Adrenal gland (tissue), 12 donors: Measurements from ENCODE around the gene ABI3BP. TPM values are rescaled to one million over a fixed set of nuclear protein-coding genes. Genes with fewer than 3 reads are reported as not detected.

Source experiments
- DNase-seq, 7 donors: peaks; one replicate each; pipeline ENCODE4 v3.0.0-alpha.2; 2019 to 2020
- H3K27ac ChIP-seq, 5 donors: fragments of 200-600 bp; sonication (generic) in 4 of 5; 1 replicate in 3 of 5; 2 replicates in 2 of 5; pipeline versions ENCODE4 v1.5.1 to v1.8.0; 2016 to 2020; ENCODE audit warnings: mild to moderate bottlenecking in 1 of 5
- H3K27me3 ChIP-seq: fragments of 200-600 bp; 2 replicates; pipeline ENCODE4 v1.8.0; 2021
- H3K36me3 ChIP-seq, 2 donors: fragments of 200-600 bp; replicated peaks in 1 of 2; 1 replicate in 1 of 2; 2 replicates in 1 of 2; pipeline versions ENCODE4 v1.5.1 to v1.8.0; 2018 to 2022
- H3K4me1 ChIP-seq, 2 donors: fragments of 200-600 bp; replicated peaks in 1 of 2; 1 replicate in 1 of 2; 2 replicates in 1 of 2; pipeline versions ENCODE4 v1.5.1 to v1.8.0; 2018 to 2021
- H3K4me3 ChIP-seq, 4 donors: fragments of 200-600 bp; sonication (generic) in 3 of 4; one replicate each; pipeline ENCODE4 v1.5.1; 2016 to 2018
- H3K9me3 ChIP-seq, 3 donors: fragments of 200-600 bp; sonication (generic) in 1 of 3; replicated peaks in 1 of 3; 1 replicate in 2 of 3; 2 replicates in 1 of 3; pipeline versions ENCODE4 v1.5.1 to v1.8.0; 2016 to 2021
- CTCF ChIP-seq, 6 experiments: fragments of 450-650 bp in 4 of 6; fragments of 200-600 bp in 2 of 6; sonication (generic) in 1 of 6; IDR thresholded peaks; 1 replicate in 5 of 6; 2 replicates in 1 of 6; pipeline versions ENCODE4 v1.5.1 to v1.8.0; 2016 to 2021; ENCODE audit warnings: antibody characterized with exemption in 6 of 6, mild to moderate bottlenecking in 2 of 6, moderate library complexity in 1 of 6
- POLR2A ChIP-seq, 2 donors: fragments of 450-650 bp; IDR thresholded peaks; one replicate each; pipeline ENCODE4 v1.6.1; 2017; ENCODE audit warnings: antibody characterized with exemption in 2 of 2, mild to moderate bottlenecking in 2 of 2, moderate library complexity in 1 of 2
- WGBS, 4 donors: extraction: QIAGEN DNeasy Blood & Tissue Kit in 2 of 4; methylation state at CpG; one replicate each; pipeline versions ENCODE4 v1.1.5 to v1.1.7; 2013 to 2017; 5-methylcytosine and 5-hydroxymethylcytosine counted together
- intact Hi-C, 2 donors: fragments of 100-400 bp; cut with DNase I; formaldehyde crosslinking; loops; one replicate each; pipeline versions ENCODE4 v1.14.1 to v1.15.0; 2022 to 2023
- polyA plus RNA-seq, 3 donors: library from polyadenylated mRNA; stranded (reverse); fragments of 200-250 nt in 2 of 3; fragments of 350-450 nt in 1 of 3; fragmentation: Illumina TruSeq in 1 of 3; extraction: RNeasy Lipid Tissue Mini Kit (QIAGEN cat#74804) in 1 of 3; gene quantifications; one replicate each; pipeline ENCODE4 v1.2.3, GENCODE V29; 2013 to 2014
- total RNA-seq, 9 donors: library from RNA; depleted of rRNA in 4 of 9; stranded (reverse); fragments of >200 nt in 4 of 9; fragments of 120-200 nt in 1 of 9; fragmentation: NEBNext Ultra II Directional in 1 of 9; extraction: Animal tissue kit (Norgen Biotek cat#: 25700) in 1 of 9; gene quantifications; one replicate each; pipeline versions ENCODE4 v1.1.0 to v1.2.4, GENCODE V29; 2013 to 2023
- donor health status: healthy with polysubstance abuse.
- donor health status: Bipolar disorder and iron deficiency.
- donor health status: DM: yes; HTN: yes; CAD: no.
- donor health status: DM: no; HTN: no; CAD: no.
- donor health status: DM: no; HTN: no; CAD: no.
- donor health status: DM: yes; HTN: yes; CAD: no.

ABI3BP gene
- total and polyA plus RNA-seq, 12 donors, result 3.4 to 50.3 (median 18.7) TPM

- DNase-seq, result no peak
- no peak for TF ChIP-seq CTCF (IDR thresholded peaks at IDR 0.05)
- H3K9me3 ChIP-seq, result no peaks in the 10 kb centered on the region
- WGBS, 4 donors, result 81 to 95% (median 90%) methylated on average over 1 of the region's 1 CpG
- H3K36me3 ChIP-seq, result no peaks in the 10 kb centered on the region
- H3K4me3 ChIP-seq, result no peak overlapping the region
- intact Hi-C loops, result no loop called here
- no peak overlapping the region for H3K27ac ChIP-seq
- H3K27me3 ChIP-seq, result no peaks in the 10 kb centered on the region
- no peaks in the 10 kb centered on the region for H3K4me1 ChIP-seq
Observed at GRCh38 chr3:100810671-100811070, 182.6 kb downstream of the ABI3BP start.

GRCh38 chr3:100804631-100805030 is 188.6 kb downstream of the ABI3BP start:
- DNase-seq, result no peak
- no peaks in the 10 kb centered on the region for H3K27me3 ChIP-seq
- intact Hi-C loops, result no loop called here
- H3K27ac ChIP-seq, result no peak overlapping the region
- WGBS, 4 donors, result 53 to 73% (median 57%) methylated on average over 2 of the region's 2 CpGs
- TF ChIP-seq CTCF (IDR thresholded peaks at IDR 0.05) (no peak), POLR2A (IDR thresholded peaks at IDR 0.05) (no peak)
- no peaks in the 10 kb centered on the region for H3K9me3 ChIP-seq
- no peaks in the 10 kb centered on the region for H3K4me1 ChIP-seq
- H3K36me3 ChIP-seq, result no peaks in the 10 kb centered on the region
- no peak overlapping the region for H3K4me3 ChIP-seq

GRCh38 chr3:100803711-100804110 is 189.5 kb downstream of the ABI3BP start:
- DNase-seq, result no peak
- no peak overlapping the region for H3K27ac ChIP-seq
- H3K4me3 ChIP-seq, result no peak overlapping the region
- intact Hi-C loops, result no loop called here
- no peak for TF ChIP-seq CTCF (IDR thresholded peaks at IDR 0.05)
- TF ChIP-seq POLR2A (IDR thresholded peaks at IDR 0.05), result no peak
- H3K4me1 ChIP-seq, result no peaks in the 10 kb centered on the region
- no peaks in the 10 kb centered on the region for H3K9me3 ChIP-seq
- H3K36me3 ChIP-seq, result no peaks in the 10 kb centered on the region
- H3K27me3 ChIP-seq, result no peaks in the 10 kb centered on the region

- no peaks in the 10 kb centered on the region for H3K36me3 ChIP-seq
- H3K4me3 ChIP-seq, result no peak overlapping the region
- TF ChIP-seq POLR2A (IDR thresholded peaks at IDR 0.05), result no peak
- no peak for TF ChIP-seq CTCF (IDR thresholded peaks at IDR 0.05)
- 69 to 88% (median 78%) methylated on average over 2 of the region's 2 CpGs for WGBS, 4 donors
- no peaks in the 10 kb centered on the region for H3K27me3 ChIP-seq
- no peak overlapping the region for H3K27ac ChIP-seq
- DNase-seq, result no peak
- intact Hi-C loops, result no loop called here
- H3K9me3 ChIP-seq, result no peaks in the 10 kb centered on the region
- no peaks in the 10 kb centered on the region for H3K4me1 ChIP-seq
Observed at GRCh38 chr3:100802126-100802525, 191.1 kb downstream of the ABI3BP start.
